GM12891 (cell line): ENCODE results near the gene PIP4K2A.

Experiments used
- POLR2A ChIP-seq: IDR thresholded peaks from 2 replicates; pipeline ENCODE4 v1.6.1; 2011; ENCODE audit warnings: low read depth, low read length, control low read depth
- POLR2AphosphoS5 ChIP-seq: IDR thresholded peaks from 2 replicates; pipeline ENCODE4 v1.6.1; 2011; ENCODE audit warnings: low read depth, low read length, control low read depth

GRCh38 chr10:22705527-22705926 lies 8.9 kb downstream of the PIP4K2A start:
- TF ChIP-seq POLR2AphosphoS5 (no peak), POLR2A (no peak)
